ENCODE measurements around the gene ORMDL3.

Gene ORMDL3, protein sequence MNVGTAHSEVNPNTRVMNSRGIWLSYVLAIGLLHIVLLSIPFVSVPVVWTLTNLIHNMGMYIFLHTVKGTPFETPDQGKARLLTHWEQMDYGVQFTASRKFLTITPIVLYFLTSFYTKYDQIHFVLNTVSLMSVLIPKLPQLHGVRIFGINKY

DNA sequence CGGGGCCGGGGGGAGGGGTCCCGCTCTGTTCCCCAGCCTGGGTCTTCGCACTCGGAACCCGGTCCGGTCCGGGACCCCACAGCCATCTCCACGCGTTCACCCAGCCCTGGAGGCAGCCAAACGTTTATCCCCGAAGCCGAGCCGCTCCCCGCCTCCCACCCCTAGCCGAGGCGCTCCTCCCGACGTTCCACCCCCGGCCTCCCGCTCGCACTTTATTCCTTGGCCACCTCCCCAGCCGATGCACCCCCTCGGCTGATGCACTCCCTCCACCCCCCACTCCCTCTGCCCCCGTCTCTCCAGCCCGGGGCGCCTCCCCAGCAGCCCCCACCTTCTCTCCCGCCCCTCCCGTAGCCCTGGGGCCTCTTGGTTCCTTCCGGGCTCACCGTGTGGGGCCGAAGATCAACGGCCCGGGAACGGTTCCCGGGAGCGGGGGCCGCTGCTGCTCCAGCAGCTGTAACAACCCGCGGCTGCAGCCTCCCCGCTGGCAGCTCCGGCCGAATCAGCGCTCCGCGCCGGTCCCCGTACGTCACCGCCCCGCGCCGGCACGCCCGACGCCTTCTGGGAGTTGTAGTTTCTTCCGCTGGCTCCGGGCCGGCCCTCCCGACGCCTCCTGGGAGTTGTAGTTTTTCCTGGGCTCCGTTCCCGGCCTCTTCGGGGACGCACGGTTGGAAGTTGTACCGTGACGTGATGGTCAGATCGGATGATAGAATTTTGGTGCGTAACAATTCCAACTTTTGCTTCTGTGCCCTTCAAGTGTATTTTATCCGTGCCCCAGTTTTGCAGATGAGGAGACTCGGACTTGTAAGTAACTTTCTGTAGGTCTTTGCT lies at the start of gene ORMDL3, which contains the start of gene LRRC3C:
Gene ORMDL3, minus strand, starts transcription at position 501 of the 828 bp plus-strand sequence. CDS start 3,398 bp downstream, outside the sequence.
Gene LRRC3C, plus strand, starts transcription at position 632 of the 828 bp plus-strand sequence. CDS start 13,792 bp downstream, outside the sequence.
- peak within 1 kb of the TSS; percentile 92 for H3K27ac Mint-ChIP-seq
- DNase-seq: peak; percentile 94
- peak within 1 kb of the TSS; percentile 93 for H3K4me3 Mint-ChIP-seq
- ATAC-seq: peak; percentile 86
- peaks cover 65% of the 10 kb centered on the region for H3K4me1 Mint-ChIP-seq
- no peaks in the 10 kb centered on the region for H3K27me3 Mint-ChIP-seq
- no peaks in the 10 kb centered on the region for H3K9me3 Mint-ChIP-seq
- no peaks in the 10 kb centered on the region for H3K36me3 Mint-ChIP-seq (ENCODE audit: low read depth)

DNA sequence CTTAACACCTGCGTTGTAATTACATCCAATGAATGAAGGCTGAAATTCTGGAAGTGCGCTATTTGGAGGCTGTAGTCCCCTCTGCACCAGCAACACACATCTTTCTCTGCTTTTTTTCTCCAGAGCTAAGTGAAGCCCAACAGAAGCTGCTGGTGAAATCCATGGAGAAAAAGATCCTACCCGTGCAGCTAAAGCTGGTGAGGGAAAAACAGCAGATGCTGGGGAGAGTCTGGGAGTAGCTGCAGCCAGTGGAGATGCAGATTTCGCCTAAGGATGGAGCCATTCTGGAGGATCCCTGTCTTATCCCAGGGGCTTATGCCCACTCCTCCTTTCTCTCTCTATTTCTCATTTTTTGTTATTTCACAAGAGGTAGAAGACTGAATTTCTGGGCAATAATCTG lies 48.4 kb upstream of the ORMDL3 start:
- H3K4me3 Mint-ChIP-seq: no peak overlapping the region
- no peaks in the 10 kb centered on the region for H3K9me3 Mint-ChIP-seq
- H3K27ac Mint-ChIP-seq: no peak overlapping the region
- peaks cover 10% of the 10 kb centered on the region for H3K27me3 Mint-ChIP-seq
- no peaks in the 10 kb centered on the region for H3K36me3 Mint-ChIP-seq (ENCODE audit: low read depth)
- H3K4me1 Mint-ChIP-seq: peaks cover 11% of the 10 kb centered on the region
- DNase-seq (no peak), ATAC-seq (no peak)

DNA sequence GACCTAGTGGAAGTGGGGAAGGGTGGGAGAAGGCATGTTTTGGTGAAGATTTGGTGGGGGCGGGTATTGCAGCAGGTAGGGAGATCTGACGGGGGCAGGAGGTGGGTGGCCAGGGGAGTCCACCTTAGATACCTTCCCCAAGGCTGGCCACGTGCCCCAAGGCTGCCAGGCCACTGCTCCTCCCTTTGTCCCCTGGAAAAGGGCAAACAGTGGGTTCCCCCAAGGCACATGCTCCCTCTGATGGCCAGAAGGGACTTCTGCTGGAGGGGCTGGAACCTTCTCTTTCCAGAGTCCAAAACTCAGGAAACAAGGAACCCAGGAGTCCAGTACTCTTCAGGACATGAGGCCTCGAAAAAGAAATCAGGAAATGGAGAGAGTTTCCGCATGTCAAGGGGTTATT lies 47.0 kb upstream of the ORMDL3 start:
- Mint-ChIP-seq H3K27me3 (peaks cover 13% of the 10 kb centered on the region), H3K9me3 (no peaks in the 10 kb centered on the region), H3K36me3 (ENCODE audit: low read depth) (no peaks in the 10 kb centered on the region), H3K4me3 (no peak overlapping the region), H3K27ac (no peak overlapping the region), H3K4me1 (peaks cover 5% of the 10 kb centered on the region)
- ATAC-seq (no peak), DNase-seq (no peak)

DNA sequence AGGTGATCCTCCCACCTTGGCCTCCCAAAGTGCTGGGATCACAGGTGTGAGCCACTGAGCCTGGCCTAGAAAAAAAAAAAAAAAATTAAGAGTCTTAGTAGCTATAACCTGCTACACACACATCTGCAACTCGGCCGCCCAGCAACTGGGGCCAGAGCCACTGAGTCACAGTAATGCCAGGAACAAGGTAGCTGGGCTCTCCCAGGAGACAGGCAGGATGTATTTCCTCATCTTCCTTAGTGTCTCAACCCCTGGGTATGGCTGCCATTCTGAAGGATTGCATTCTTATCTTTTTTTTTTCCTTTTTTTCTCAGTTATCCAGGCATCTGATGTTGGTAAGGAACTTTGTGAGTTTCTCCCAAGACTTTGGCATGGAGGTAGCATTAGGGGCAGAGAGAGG lies 46.1 kb upstream of the ORMDL3 start:
- peaks cover 7% of the 10 kb centered on the region for H3K27me3 Mint-ChIP-seq
- DNase-seq (no peak), ATAC-seq (no peak)
- no peaks in the 10 kb centered on the region for H3K36me3 Mint-ChIP-seq (ENCODE audit: low read depth)
- no peak overlapping the region for H3K4me3 Mint-ChIP-seq
- H3K27ac Mint-ChIP-seq: no peak overlapping the region
- no peaks in the 10 kb centered on the region for H3K4me1 Mint-ChIP-seq
- no peaks in the 10 kb centered on the region for H3K9me3 Mint-ChIP-seq

DNA sequence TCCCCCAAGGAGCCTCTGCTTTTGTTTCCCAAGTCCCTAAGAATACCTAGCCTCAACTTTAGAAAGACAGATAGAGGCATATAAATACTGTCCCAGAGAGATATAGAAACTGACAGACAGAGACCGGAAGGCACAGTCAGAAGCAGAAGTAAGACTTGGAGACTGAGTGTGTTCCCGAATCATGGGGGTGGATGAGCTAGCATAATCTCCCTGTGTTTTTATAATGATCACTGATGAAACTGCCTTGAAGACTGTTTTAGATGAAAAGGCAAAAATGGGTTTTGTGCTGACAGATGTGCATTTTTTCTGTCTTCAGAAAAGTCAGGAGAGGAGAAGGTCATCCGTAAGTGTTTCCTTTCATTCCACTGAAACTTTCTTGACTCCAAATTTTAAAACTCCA lies 44.9 kb upstream of the ORMDL3 start:
- no peaks in the 10 kb centered on the region for H3K9me3 Mint-ChIP-seq
- peaks cover 7% of the 10 kb centered on the region for H3K27me3 Mint-ChIP-seq
- ATAC-seq (no peak), DNase-seq (no peak)
- H3K4me3 Mint-ChIP-seq: no peak overlapping the region
- no peak overlapping the region for H3K27ac Mint-ChIP-seq
- no peaks in the 10 kb centered on the region for H3K36me3 Mint-ChIP-seq (ENCODE audit: low read depth)
- H3K4me1 Mint-ChIP-seq: no peaks in the 10 kb centered on the region

DNA sequence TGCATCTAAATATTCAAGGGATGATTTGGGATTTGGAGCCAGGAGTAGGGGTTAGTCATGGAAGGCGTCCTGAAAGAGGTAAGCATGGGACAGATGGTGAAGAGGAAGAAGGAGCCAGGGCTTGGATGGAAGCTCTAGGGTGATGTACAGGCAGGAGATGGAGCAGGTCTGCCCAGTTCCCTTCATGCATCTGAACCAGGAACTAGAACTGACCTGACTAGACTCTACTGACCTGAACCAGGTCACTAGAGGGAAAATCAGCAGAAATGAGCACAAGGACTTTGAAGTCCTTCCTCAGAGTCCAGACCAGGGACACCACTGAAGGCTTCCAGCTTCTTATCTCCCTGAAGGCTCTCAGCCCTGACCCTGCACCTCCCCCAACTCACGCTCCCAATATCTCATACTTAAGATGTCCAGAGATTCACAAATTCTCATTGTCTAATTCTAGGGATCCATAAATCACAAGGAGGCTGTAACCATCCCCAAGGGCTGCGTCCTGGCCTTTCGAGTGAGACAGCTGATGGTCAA lies 43.7 kb upstream of the ORMDL3 start:
- Mint-ChIP-seq H3K27ac (no peak overlapping the region), H3K27me3 (peaks cover 7% of the 10 kb centered on the region), H3K9me3 (no peaks in the 10 kb centered on the region), H3K4me1 (no peaks in the 10 kb centered on the region), H3K4me3 (no peak overlapping the region), H3K36me3 (ENCODE audit: low read depth) (no peaks in the 10 kb centered on the region)
- DNase-seq (no peak), ATAC-seq (no peak)

DNA sequence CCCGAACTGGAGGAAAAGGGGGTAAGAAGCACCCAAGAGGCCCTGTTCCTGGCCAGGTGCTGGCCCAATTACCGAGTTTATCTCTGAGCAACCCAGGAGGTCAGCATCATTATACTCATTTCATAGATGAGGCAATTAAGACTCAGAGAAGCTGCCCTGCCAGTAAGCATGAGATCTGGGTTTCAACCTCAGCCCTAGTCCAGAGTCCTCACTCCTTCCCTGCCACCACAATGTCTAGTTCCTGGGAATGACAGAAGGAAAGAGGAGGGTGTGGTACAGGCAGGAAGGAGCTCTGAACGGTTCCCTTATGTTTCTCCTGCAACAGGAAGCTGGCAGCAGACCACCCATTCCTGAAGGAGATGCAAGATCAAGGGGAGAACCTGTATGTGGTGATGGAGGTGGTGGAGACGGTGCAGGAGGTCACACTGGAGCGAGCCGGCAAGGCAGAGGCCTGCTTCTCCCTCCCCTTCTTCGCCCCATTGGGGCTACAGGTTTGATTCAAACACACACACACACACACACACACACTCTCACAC lies 42.8 kb upstream of the ORMDL3 start:
- no peak overlapping the region for H3K27ac Mint-ChIP-seq
- H3K36me3 Mint-ChIP-seq (ENCODE audit: low read depth): no peaks in the 10 kb centered on the region
- no peaks in the 10 kb centered on the region for H3K4me1 Mint-ChIP-seq
- no peaks in the 10 kb centered on the region for H3K9me3 Mint-ChIP-seq
- DNase-seq (no peak), ATAC-seq (no peak)
- H3K4me3 Mint-ChIP-seq: no peak overlapping the region
- peaks cover 7% of the 10 kb centered on the region for H3K27me3 Mint-ChIP-seq

DNA sequence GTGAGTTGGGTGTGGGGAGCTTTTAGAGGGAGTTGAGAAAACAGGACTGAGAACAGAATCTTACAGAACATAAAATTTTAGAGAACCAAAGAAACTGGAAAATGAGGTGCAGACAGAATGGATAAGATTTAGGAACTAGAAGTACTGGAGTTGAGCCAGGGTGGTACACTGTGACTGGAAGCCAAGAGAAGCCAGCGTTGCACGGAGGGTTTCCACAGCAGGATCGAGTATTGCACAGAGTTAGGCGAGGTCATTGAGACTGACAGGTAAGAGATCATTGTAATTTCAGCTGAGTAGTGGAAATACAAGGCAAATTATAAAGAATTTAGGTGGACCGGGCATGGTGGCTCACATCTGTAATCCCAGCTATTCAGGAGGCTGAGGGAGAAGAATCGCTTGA lies 42.0 kb upstream of the ORMDL3 start:
- no peaks in the 10 kb centered on the region for H3K4me1 Mint-ChIP-seq
- H3K27ac Mint-ChIP-seq: no peak overlapping the region
- no peaks in the 10 kb centered on the region for H3K36me3 Mint-ChIP-seq (ENCODE audit: low read depth)
- no peak for DNase-seq
- H3K27me3 Mint-ChIP-seq: peaks cover 7% of the 10 kb centered on the region
- no peaks in the 10 kb centered on the region for H3K9me3 Mint-ChIP-seq
- no peak for ATAC-seq
- no peak overlapping the region for H3K4me3 Mint-ChIP-seq

DNA sequence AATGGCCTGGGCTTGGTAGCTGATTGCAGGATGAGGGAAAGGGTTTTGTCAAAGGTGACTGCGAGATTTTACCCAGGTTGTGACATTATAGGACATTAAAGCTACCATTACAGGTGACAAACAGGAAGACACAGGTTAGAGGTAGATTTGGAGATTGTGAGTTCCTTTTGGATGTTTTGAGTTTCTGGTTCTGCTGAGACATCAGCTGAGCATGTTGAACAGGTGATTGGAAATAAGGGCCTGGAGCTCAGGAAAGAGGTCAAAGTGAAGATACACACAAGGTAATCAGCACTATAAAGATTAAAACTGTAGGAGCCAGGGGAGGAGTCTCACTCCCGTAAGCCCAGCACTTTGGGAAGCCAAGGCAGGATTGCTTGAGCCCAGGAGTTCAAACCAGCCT lies 41.4 kb upstream of the ORMDL3 start:
- Mint-ChIP-seq H3K27me3 (peaks cover 7% of the 10 kb centered on the region), H3K27ac (no peak overlapping the region), H3K9me3 (no peaks in the 10 kb centered on the region), H3K36me3 (ENCODE audit: low read depth) (no peaks in the 10 kb centered on the region), H3K4me1 (peaks cover 4% of the 10 kb centered on the region), H3K4me3 (no peak overlapping the region)
- DNase-seq: no peak
- no peak for ATAC-seq

DNA sequence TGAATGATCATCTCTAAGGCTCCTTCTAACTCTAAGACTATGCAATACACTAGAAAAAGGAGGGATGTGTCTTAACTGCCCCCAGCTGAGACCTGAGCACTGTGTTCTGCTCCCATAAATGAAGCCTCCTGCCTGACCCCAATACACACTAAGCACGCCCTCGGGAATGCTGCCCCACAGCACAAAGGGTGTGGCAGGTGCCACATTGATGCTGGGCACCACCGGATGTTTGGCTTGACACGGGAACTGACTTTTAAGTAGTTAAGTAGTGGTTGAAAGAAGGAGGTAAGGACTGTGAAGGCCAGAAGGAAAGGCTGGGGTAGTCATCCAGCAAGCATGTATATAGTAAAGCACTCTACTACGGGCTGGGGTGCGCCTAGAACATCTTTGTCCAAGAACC lies 39.4 kb upstream of the ORMDL3 start:
- ATAC-seq: no peak
- H3K9me3 Mint-ChIP-seq: no peaks in the 10 kb centered on the region
- no peak overlapping the region for H3K27ac Mint-ChIP-seq
- H3K36me3 Mint-ChIP-seq (ENCODE audit: low read depth): no peaks in the 10 kb centered on the region
- peaks cover 21% of the 10 kb centered on the region for H3K4me1 Mint-ChIP-seq
- DNase-seq: no peak
- no peak overlapping the region for H3K4me3 Mint-ChIP-seq
- peaks cover 7% of the 10 kb centered on the region for H3K27me3 Mint-ChIP-seq

DNA sequence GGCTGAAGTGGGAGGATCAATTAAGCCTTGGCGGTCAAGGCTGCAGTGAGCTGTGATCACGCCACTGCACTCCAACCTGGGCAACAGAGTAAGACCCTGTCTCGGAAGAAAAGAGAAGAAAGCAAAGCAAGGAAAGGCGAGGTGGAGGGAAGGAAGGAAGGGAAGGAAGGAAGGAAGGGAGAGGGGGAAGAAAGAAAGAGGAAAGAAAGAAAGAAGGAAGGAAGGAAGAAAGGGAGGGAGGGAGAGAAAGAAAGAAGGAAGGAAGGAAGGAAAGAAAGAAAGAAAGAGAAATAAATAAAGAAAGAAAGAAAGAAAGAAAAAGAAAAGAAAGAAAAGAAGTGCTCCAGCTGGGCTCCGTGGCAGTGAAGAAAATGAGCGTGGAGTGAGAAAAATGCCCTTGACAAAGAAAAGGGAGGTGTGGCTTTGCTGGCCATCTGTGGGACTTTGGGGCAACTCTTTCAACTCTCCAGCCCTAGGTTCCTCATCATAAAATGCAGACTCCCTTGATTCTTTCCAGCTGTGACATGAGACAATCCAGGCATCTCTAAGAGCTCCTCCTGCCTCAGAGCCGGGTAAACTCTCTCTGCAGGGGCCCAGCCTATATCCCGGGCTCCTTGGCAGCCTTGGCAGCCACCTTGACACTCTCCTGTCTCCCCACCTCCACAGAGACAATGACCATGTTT lies 37.8 kb upstream of the ORMDL3 start:
- Mint-ChIP-seq H3K4me3 (no peak overlapping the region), H3K27ac (no peak overlapping the region), H3K27me3 (peaks cover 3% of the 10 kb centered on the region), H3K9me3 (no peaks in the 10 kb centered on the region), H3K4me1 (peaks cover 21% of the 10 kb centered on the region), H3K36me3 (ENCODE audit: low read depth) (no peaks in the 10 kb centered on the region)
- no peak for ATAC-seq
- DNase-seq: no peak

DNA sequence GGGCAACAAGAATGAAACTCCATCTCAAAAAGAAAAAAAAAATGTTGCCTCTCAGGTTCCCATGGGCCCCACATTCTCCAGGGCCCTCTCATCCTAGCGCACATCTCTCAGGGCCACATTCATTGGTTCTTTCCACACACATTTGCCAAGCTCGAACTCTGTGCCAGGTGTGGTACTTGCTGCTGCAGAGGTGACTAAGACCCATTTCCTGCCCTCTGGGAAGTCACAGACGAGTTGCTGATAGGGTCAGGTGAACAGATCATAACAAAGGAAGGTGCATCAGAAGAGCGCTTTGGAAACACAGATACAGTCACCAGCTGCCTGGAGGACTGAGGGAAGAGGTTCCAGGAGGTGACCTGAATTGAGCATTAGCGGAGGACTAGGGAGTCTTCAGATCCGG lies 36.4 kb upstream of the ORMDL3 start:
- Mint-ChIP-seq H3K4me1 (peaks cover 26% of the 10 kb centered on the region), H3K27ac (no peak overlapping the region), H3K27me3 (no peaks in the 10 kb centered on the region), H3K9me3 (no peaks in the 10 kb centered on the region), H3K4me3 (no peak overlapping the region), H3K36me3 (ENCODE audit: low read depth) (no peaks in the 10 kb centered on the region)
- DNase-seq: no peak
- ATAC-seq: no peak

DNA sequence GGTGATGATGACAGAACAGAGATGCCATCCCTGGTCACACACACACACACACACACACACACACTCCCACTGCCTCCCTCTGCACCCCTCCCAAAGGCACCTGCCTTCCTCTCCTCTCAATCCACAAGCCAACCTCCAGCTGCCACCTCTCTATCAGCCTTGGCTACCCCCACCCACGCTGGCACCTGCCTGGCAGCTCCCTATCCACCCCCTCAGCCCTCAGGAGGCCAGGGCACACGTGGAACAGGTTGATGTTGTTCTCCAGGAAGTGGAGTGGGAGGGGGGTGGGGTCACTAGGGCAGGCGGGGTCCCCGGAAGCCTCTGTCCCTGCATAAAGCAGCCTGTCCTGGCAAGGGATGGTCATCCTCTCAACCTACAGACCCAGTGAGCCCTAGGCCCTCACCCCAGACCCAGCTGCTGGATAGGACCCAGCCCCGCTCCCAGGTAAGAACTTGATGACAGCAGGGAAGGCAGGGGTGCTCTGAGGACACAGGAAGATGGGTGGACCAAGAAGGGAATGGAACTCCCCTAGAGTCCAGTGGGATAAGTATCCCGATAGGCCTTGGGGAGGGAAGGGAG lies 35.3 kb upstream of the ORMDL3 start, which contains the start of gene GSDMA:
Gene GSDMA, plus strand, starts transcription at position 363 of the 579 bp plus-strand sequence. CDS start 2,684 bp downstream, outside the sequence.
- DNase-seq: no peak
- H3K27me3 Mint-ChIP-seq: no peaks in the 10 kb centered on the region
- H3K4me3 Mint-ChIP-seq: no peak within 1 kb of the TSS
- no peak for ATAC-seq
- H3K27ac Mint-ChIP-seq: no peak within 1 kb of the TSS
- H3K9me3 Mint-ChIP-seq: no peaks in the 10 kb centered on the region
- H3K36me3 Mint-ChIP-seq (ENCODE audit: low read depth): no peaks in the 10 kb centered on the region
- H3K4me1 Mint-ChIP-seq: peaks cover 27% of the 10 kb centered on the region

DNA sequence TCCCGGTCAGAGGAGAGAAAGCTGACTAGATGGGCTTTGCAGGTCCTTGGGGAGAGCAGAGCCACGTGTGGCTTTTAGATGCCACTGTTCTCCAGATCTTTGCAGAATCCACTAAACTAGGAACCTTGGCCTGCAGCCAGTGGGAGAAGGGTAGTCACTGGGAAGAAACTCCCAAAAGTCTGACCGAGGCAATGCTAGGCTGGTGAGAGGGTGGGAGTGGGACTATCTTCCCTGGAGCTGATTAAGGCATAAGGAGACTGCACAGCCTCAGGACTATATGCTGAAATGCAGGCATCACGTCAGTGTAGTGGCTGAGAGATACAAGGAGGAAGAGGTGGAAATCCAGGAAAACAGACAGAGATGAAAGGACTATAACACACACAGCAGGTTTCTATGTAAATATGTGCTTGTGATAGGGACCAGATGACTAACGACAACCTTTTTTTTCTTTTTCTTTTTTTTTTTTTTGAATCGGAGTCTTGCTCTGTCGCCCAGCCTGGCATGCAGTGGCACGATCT lies 33.2 kb upstream of the ORMDL3 start:
- Mint-ChIP-seq H3K27me3 (no peaks in the 10 kb centered on the region), H3K36me3 (ENCODE audit: low read depth) (no peaks in the 10 kb centered on the region), H3K27ac (no peak overlapping the region), H3K4me1 (peaks cover 27% of the 10 kb centered on the region), H3K4me3 (no peak overlapping the region), H3K9me3 (no peaks in the 10 kb centered on the region)
- DNase-seq (no peak), ATAC-seq (no peak)
